ENCODE measurements around the gene NXPH1. TPM values are rescaled to one million over a fixed set of nuclear protein-coding genes. Genes with fewer than 3 reads are reported as not detected.

The NXPH1 gene
- total and polyA plus RNA-seq, 10 donors: not detected

GRCh38 chr7:8566016-8566415, 132.6 kb downstream of the NXPH1 start:
- intact Hi-C loops (cut with DNase I; ENCODE audit: low total_unique reads): no loop called here
- DNase-seq: no peak
- Histone ChIP-seq H3K4me1 (no peaks in the 10 kb centered on the region), H3K4me3 (no peak overlapping the region), H3K36me3 (no peaks in the 10 kb centered on the region), H3K27ac (no peak overlapping the region), H3K9me3 (no peaks in the 10 kb centered on the region), H3K27me3 (replicated peaks in 1 of 7) (no peaks in the 10 kb centered on the region)
- 63 to 83% (median 64%) methylated on average over 2 of the region's 2 CpGs for WGBS, 5 donors
- TF ChIP-seq POLR2A (IDR thresholded peaks at IDR 0.05) (no peak), POLR2AphosphoS5 (IDR thresholded peaks at IDR 0.05) (no peak), CTCF (IDR thresholded peaks at IDR 0.05 in 8 of 11, conservative IDR thresholded peaks at IDR 0.05 in 3 of 11) (no peak)

GRCh38 chr7:8567626-8568025, 134.2 kb downstream of the NXPH1 start:
- TF ChIP-seq POLR2AphosphoS5 (IDR thresholded peaks at IDR 0.05) (no peak), POLR2A (IDR thresholded peaks at IDR 0.05) (no peak), CTCF (IDR thresholded peaks at IDR 0.05 in 8 of 11, conservative IDR thresholded peaks at IDR 0.05 in 3 of 11) (no peak)
- 70 to 81% (median 78%) methylated on average over 4 of the region's 4 CpGs for WGBS, 5 donors
- no peaks in the 10 kb centered on the region for H3K27me3 ChIP-seq (replicated peaks in 1 of 7)
- no peak overlapping the region for H3K4me3 ChIP-seq
- no peak for DNase-seq
- no peak overlapping the region for H3K27ac ChIP-seq
- no peaks in the 10 kb centered on the region for H3K4me1 ChIP-seq
- no peaks in the 10 kb centered on the region for H3K9me3 ChIP-seq
- no peaks in the 10 kb centered on the region for H3K36me3 ChIP-seq
- intact Hi-C loops (cut with DNase I; ENCODE audit: low total_unique reads): no loop called here

GRCh38 chr7:8579661-8580194, 146.3 kb downstream of the NXPH1 start:
- TF ChIP-seq CTCF (IDR thresholded peaks at IDR 0.05 in 8 of 11, conservative IDR thresholded peaks at IDR 0.05 in 3 of 11) (no peak), POLR2AphosphoS5 (IDR thresholded peaks at IDR 0.05) (no peak), POLR2A (IDR thresholded peaks at IDR 0.05) (no peak)
- 80 to 86% (median 83%) methylated on average over 6 of the region's 6 CpGs for WGBS, 5 donors
- H3K4me1 ChIP-seq: no peaks in the 10 kb centered on the region

GRCh38 chr7:8581842-8582241, 148.4 kb downstream of the NXPH1 start:
- intact Hi-C loops (cut with DNase I; ENCODE audit: low total_unique reads): no loop called here
- Histone ChIP-seq H3K9me3 (peaks cover 0 to 4% (median 0%) of the 10 kb centered on the region in 8 donors), H3K4me1 (no peaks in the 10 kb centered on the region), H3K27ac (no peak overlapping the region), H3K4me3 (no peak overlapping the region), H3K36me3 (no peaks in the 10 kb centered on the region), H3K27me3 (replicated peaks in 1 of 7) (no peaks in the 10 kb centered on the region)
- DNase-seq: peak; percentile 59
- TF ChIP-seq POLR2AphosphoS5 (IDR thresholded peaks at IDR 0.05) (no peak), POLR2A (IDR thresholded peaks at IDR 0.05) (no peak), CTCF (IDR thresholded peaks at IDR 0.05 in 8 of 11, conservative IDR thresholded peaks at IDR 0.05 in 3 of 11) (no peak)
- WGBS, 5 donors: 84 to 93% (median 87%) methylated on average over 3 to 5 of the region's 5 CpGs

More at GRCh38 chr7:8579661-8580194, 146.3 kb downstream of the NXPH1 start:
- no peak overlapping the region for H3K27ac ChIP-seq
- H3K36me3 ChIP-seq: no peaks in the 10 kb centered on the region
- H3K27me3 ChIP-seq (replicated peaks in 1 of 7): no peaks in the 10 kb centered on the region
- no peak overlapping the region for H3K4me3 ChIP-seq
- intact Hi-C loops (cut with DNase I; ENCODE audit: low total_unique reads): no loop called here
- peaks cover 0 to 4% (median 0%) of the 10 kb centered on the region in 8 donors for H3K9me3 ChIP-seq
- no peak for DNase-seq

Measured in spleen (tissue), 11 donors.